ENCODE data around the gene INPP4A.

The INPP4A gene

DNA sequence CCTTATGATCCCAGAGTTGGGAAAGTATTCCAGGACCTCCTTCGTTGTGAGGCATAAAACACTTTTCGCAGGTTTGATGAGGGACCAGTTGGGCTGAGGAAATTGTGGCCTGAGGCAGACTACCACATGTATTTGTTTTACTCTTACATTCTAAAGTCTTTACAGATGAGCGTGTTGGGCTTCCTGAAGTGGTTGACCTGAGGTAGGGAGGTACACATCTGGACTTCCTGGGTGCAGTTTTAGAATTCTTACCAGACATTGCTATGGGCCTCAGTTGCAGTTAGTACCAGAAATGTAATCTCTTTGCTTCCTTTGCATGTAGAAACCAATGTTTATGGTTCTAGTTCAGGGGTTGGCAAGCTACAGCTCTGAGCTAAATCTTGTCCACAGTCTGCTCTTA is 114.9 kb downstream of the INPP4A start:
- TF ChIP-seq POLR2AphosphoS5 (IDR thresholded peaks at IDR 0.05; ENCODE audit: low read depth): no peak
- TF ChIP-seq SPI1 (IDR thresholded peaks at IDR 0.05; ENCODE audit: borderline replicate concordance, low read depth): no peak
- TF ChIP-seq, protein P1, sequence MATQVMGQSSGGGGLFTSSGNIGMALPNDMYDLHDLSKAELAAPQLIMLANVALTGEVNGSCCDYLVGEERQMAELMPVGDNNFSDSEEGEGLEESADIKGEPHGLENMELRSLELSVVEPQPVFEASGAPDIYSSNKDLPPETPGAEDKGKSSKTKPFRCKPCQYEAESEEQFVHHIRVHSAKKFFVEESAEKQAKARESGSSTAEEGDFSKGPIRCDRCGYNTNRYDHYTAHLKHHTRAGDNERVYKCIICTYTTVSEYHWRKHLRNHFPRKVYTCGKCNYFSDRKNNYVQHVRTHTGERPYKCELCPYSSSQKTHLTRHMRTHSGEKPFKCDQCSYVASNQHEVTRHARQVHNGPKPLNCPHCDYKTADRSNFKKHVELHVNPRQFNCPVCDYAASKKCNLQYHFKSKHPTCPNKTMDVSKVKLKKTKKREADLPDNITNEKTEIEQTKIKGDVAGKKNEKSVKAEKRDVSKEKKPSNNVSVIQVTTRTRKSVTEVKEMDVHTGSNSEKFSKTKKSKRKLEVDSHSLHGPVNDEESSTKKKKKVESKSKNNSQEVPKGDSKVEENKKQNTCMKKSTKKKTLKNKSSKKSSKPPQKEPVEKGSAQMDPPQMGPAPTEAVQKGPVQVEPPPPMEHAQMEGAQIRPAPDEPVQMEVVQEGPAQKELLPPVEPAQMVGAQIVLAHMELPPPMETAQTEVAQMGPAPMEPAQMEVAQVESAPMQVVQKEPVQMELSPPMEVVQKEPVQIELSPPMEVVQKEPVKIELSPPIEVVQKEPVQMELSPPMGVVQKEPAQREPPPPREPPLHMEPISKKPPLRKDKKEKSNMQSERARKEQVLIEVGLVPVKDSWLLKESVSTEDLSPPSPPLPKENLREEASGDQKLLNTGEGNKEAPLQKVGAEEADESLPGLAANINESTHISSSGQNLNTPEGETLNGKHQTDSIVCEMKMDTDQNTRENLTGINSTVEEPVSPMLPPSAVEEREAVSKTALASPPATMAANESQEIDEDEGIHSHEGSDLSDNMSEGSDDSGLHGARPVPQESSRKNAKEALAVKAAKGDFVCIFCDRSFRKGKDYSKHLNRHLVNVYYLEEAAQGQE (IDR thresholded peaks at IDR 0.05; ENCODE audit: insufficient replicate concordance, low read depth): no peak
- TF ChIP-seq, protein P2, sequence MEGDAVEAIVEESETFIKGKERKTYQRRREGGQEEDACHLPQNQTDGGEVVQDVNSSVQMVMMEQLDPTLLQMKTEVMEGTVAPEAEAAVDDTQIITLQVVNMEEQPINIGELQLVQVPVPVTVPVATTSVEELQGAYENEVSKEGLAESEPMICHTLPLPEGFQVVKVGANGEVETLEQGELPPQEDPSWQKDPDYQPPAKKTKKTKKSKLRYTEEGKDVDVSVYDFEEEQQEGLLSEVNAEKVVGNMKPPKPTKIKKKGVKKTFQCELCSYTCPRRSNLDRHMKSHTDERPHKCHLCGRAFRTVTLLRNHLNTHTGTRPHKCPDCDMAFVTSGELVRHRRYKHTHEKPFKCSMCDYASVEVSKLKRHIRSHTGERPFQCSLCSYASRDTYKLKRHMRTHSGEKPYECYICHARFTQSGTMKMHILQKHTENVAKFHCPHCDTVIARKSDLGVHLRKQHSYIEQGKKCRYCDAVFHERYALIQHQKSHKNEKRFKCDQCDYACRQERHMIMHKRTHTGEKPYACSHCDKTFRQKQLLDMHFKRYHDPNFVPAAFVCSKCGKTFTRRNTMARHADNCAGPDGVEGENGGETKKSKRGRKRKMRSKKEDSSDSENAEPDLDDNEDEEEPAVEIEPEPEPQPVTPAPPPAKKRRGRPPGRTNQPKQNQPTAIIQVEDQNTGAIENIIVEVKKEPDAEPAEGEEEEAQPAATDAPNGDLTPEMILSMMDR (IDR thresholded peaks at IDR 0.05; ENCODE audit: insufficient read depth, low read length): no peak
- TF ChIP-seq GABPA (IDR thresholded peaks at IDR 0.05; ENCODE audit: low read depth): no peak
- Histone ChIP-seq H3K4me3 (replicated peaks; ENCODE audit: insufficient read depth, low read length) (no peak overlapping the region), H3K27me3 (ENCODE audit: insufficient read depth, poor library complexity, severe bottlenecking) (no peaks in the 10 kb centered on the region), H3K27ac (replicated peaks) (no peak overlapping the region)
- no peak for DNase-seq (ENCODE audit: low read depth in 1 of 2, low spot score in 1 of 2)

DNA sequence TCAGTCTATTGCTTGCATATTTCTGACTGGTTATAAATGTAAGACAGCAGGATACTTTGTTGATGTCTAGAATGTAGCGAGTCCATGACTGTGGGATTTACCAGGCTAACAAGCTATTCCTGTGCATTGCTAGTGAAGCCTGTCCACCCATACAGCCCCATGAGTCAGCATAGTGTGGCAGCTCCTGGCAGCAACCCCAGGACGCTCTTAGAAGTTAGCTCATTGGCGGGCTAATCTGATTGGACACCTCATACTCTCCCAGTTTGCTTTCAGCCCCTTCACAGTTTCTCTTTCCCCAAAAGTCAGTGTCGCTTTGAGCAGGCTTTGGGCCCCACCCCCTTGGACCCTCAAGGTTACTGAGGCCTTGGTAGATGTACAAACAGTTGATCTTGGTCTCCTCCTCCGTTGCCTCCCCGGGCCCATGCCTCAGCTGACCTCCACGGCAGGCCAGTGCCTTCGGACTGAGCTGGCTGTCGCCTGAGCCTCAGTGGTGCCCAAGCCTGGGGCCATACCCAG is 115.7 kb downstream of the INPP4A start:
- TF ChIP-seq, protein P1 (IDR thresholded peaks at IDR 0.05; ENCODE audit: insufficient replicate concordance, low read depth): no peak
- TF ChIP-seq SPI1 (IDR thresholded peaks at IDR 0.05; ENCODE audit: borderline replicate concordance, low read depth) (no peak), GABPA (IDR thresholded peaks at IDR 0.05; ENCODE audit: low read depth) (no peak), POLR2AphosphoS5 (IDR thresholded peaks at IDR 0.05; ENCODE audit: low read depth) (no peak)
- TF ChIP-seq, protein P2 (IDR thresholded peaks at IDR 0.05; ENCODE audit: insufficient read depth, low read length): no peak
- H3K4me3 ChIP-seq (replicated peaks; ENCODE audit: insufficient read depth, low read length): no peak overlapping the region
- no peaks in the 10 kb centered on the region for H3K27me3 ChIP-seq (ENCODE audit: insufficient read depth, poor library complexity, severe bottlenecking)
- no peak overlapping the region for H3K27ac ChIP-seq (replicated peaks)
- no peak for DNase-seq (ENCODE audit: low read depth in 1 of 2, low spot score in 1 of 2)

DNA sequence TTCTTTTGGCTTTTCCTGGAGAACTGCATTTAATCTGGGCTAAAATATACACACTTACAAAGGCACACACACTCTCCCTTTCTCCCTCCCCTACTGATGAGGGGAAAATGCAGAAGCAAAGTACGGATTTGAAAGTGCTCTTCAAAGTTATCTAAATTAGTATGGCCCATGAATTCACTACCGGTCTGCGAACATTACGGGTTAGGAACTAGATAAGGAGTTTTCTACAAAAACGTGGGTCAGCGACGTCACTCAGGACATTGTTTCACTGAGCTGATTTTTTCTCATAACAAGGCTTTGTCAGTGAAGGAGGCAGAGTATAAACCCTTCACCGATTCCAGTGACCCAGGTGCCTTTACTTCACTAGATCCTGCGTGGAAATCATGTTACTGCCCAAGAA is 116.4 kb downstream of the INPP4A start:
- H3K27me3 ChIP-seq (ENCODE audit: insufficient read depth, poor library complexity, severe bottlenecking): no peaks in the 10 kb centered on the region
- H3K4me3 ChIP-seq (replicated peaks; ENCODE audit: insufficient read depth, low read length): no peak overlapping the region
- TF ChIP-seq GABPA (IDR thresholded peaks at IDR 0.05; ENCODE audit: low read depth) (no peak), SPI1 (IDR thresholded peaks at IDR 0.05; ENCODE audit: borderline replicate concordance, low read depth) (no peak), POLR2AphosphoS5 (IDR thresholded peaks at IDR 0.05; ENCODE audit: low read depth) (no peak)
- TF ChIP-seq, protein P2 (IDR thresholded peaks at IDR 0.05; ENCODE audit: insufficient read depth, low read length): no peak
- TF ChIP-seq, protein P1 (IDR thresholded peaks at IDR 0.05; ENCODE audit: insufficient replicate concordance, low read depth): no peak
- no peak overlapping the region for H3K27ac ChIP-seq (replicated peaks)
- DNase-seq (ENCODE audit: low read depth in 1 of 2, low spot score in 1 of 2): no peak

Data from HL-60 (cell line).